Dermis microvascular lymphatic vessel endothelial cell (primary cell): ENCODE measurements around the gene PML. TPM values are rescaled to one million over a fixed set of nuclear protein-coding genes. Genes with fewer than 3 reads are reported as not detected.
"Not testable (repeated sequence)": the region's sequence is repeated elsewhere in the genome, so short reads cannot be mapped to it uniquely, and the experiment has no call there.

Experiments used
- DNase-seq, 2 donors: peaks; one replicate each; pipeline versions ENCODE4 v3.0.0 to v3.0.0-alpha.2; 2010; ENCODE audit warnings: low read depth in 2 of 2
- total RNA-seq: library from RNA; depleted of rRNA; stranded (reverse); fragments of >200 nt; gene quantifications from 2 replicates; pipeline ENCODE4 v1.2.1, GENCODE V29; 2014

Gene PML
- total RNA-seq, 1 donor from 2014 or later = 28.9 TPM

GRCh38 chr15:74053941-74054529 lies 59.5 kb downstream of the PML start:
- peak in 1 of 2 donors; percentile 51 for DNase-seq

GRCh38 chr15:74055804-74056203 lies 61.3 kb downstream of the PML start:
- no peak for DNase-seq

GRCh38 chr15:74056330-74056729 lies 61.8 kb downstream of the PML start:
- DNase-seq = not testable (repeated sequence)

GRCh38 chr15:74059050-74059833 lies 64.7 kb downstream of the PML start:
- not testable (repeated sequence) for DNase-seq

- DNase-seq = no peak
Observed at GRCh38 chr15:74060251-74060650, 65.7 kb downstream of the PML start.

GRCh38 chr15:74062236-74062635 lies 67.7 kb downstream of the PML start:
- DNase-seq = no peak

- no peak for DNase-seq
Observed at GRCh38 chr15:74062671-74063070, 68.2 kb downstream of the PML start.

- not testable (repeated sequence) for DNase-seq
Observed at GRCh38 chr15:74063425-74064146, 69.1 kb downstream of the PML start.

GRCh38 chr15:74064183-74064582 lies 69.7 kb downstream of the PML start:
- not testable (repeated sequence) for DNase-seq

GRCh38 chr15:74064822-74065221 lies 70.3 kb downstream of the PML start:
- not testable (repeated sequence) for DNase-seq

- DNase-seq = not testable (repeated sequence)
Observed at GRCh38 chr15:74065684-74066411, 71.3 kb downstream of the PML start.

GRCh38 chr15:74071645-74072044 lies 77.1 kb downstream of the PML start:
- not testable (repeated sequence) for DNase-seq

GRCh38 chr15:74072132-74072531 lies 77.6 kb downstream of the PML start:
- DNase-seq = not testable (repeated sequence)

GRCh38 chr15:74072614-74073337 lies 78.3 kb downstream of the PML start:
- DNase-seq = not testable (repeated sequence)

GRCh38 chr15:74075781-74076180 lies 81.3 kb downstream of the PML start:
- not testable (repeated sequence) for DNase-seq

- not testable (repeated sequence) for DNase-seq
Observed at GRCh38 chr15:74082450-74082849, 87.9 kb downstream of the PML start, which contains the start of gene GOLGA6A. TSS of gene GOLGA6A (minus strand) at chr15:74082550. CDS start at chr15:74082509, 41 bp downstream.

GRCh38 chr15:74094567-74094966 lies 100.1 kb downstream of the PML start:
- not testable (repeated sequence) for DNase-seq

- DNase-seq = not testable (repeated sequence)
Observed at GRCh38 chr15:74095610-74096009, 101.1 kb downstream of the PML start.

GRCh38 chr15:74096753-74097474 lies 102.4 kb downstream of the PML start:
- not testable (repeated sequence) for DNase-seq
